HAP-1 (cell line): ENCODE data around the gene VKORC1.

Experiments
- DNase-seq, 2 experiments: peaks; one replicate each; pipeline ENCODE4 v3.0.0-alpha.2; 2016 to 2020; ENCODE audit warnings: low spot score in 2 of 2
- H3K27me3 ChIP-seq: fragments of 250-450 bp; sonication (Bioruptor Pico); 2 replicates; pipeline ENCODE4 v1.5.1; 2020; ENCODE audit warnings: low read depth, mild to moderate bottlenecking, moderate library complexity
- H3K36me3 ChIP-seq: fragments of 250-450 bp; sonication (Bioruptor Pico); replicated peaks from 2 replicates; pipeline ENCODE4 v1.5.1; 2020; ENCODE audit warnings: mild to moderate bottlenecking
- H3K4me1 ChIP-seq: fragments of 250-450 bp; sonication (Bioruptor Pico); 2 replicates; pipeline ENCODE4 v1.5.1; 2020; ENCODE audit warnings: mild to moderate bottlenecking
- H3K4me3 ChIP-seq: fragments of 250-450 bp; sonication (Bioruptor Pico); 2 replicates; pipeline ENCODE4 v1.5.1; 2020; ENCODE audit warnings: mild to moderate bottlenecking, moderate library complexity
- H3K9me3 ChIP-seq: fragments of 250-450 bp; sonication (Bioruptor Pico); 2 replicates; pipeline ENCODE4 v1.5.1; 2020; ENCODE audit warnings: mild to moderate bottlenecking, moderate library complexity
- in situ Hi-C: fragments of 300-500 bp; cut with MboI; formaldehyde crosslinking; loops from 3 replicates; pipeline ENCODE4 v1.14.3; 2020; ENCODE audit warnings: low sequenced_read_pairs, inconsistent platforms, mixed read lengths

VKORC1 gene

DNA sequence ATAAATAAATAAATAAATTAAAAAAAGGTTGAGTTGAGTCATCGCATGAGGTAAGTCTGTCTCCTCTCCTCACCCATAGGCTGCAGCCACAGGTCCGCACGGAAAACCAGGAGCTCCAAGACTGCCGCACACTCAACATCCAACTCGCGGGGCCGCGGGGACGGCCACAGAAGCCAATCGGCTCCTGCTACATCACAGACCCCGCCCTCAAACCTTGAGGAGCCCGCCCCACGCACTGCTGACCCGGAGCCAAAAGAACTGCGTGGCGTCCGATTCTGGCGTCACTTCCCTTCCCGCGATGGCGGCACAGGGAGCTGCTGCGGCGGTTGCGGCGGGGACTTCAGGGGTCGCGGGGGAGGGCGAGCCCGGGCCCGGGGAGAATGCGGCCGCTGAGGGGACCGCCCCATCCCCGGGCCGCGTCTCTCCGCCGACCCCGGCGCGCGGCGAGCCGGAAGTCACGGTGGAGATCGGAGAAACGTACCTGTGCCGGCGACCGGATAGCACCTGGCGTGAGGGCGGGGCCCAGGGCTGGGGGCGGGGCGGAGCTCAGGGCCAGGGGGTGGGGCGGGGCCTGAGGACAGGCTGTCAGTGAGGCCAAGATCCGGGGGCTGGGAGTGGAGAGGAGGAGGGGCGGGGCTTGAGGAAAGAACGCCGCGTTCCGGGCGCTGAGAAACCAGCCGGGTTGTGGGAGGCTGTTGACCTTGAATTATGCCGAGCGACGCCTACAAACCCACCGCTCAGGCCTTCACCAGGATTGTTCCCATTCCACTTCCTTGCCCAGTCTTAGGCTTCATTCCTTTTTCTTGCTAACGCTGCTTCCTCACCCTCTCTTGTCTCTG is 23.0 kb upstream of the VKORC1 start, which contains the start of gene KAT8:
Gene KAT8 (plus strand): TSS at position 281 of the 839 bp plus-strand sequence. CDS start 18 bp downstream, at position 299.
- peak within 1 kb of the TSS; percentile 64 for H3K4me3 ChIP-seq
- H3K27me3 ChIP-seq: no peaks in the 10 kb centered on the region
- H3K4me1 ChIP-seq: peaks cover 4% of the 10 kb centered on the region
- peak; percentile 98 to 99 for DNase-seq
- no peaks in the 10 kb centered on the region for H3K9me3 ChIP-seq
- in situ Hi-C loops: no loop called here
- H3K36me3 ChIP-seq: peaks cover 29% of the 10 kb centered on the region

DNA sequence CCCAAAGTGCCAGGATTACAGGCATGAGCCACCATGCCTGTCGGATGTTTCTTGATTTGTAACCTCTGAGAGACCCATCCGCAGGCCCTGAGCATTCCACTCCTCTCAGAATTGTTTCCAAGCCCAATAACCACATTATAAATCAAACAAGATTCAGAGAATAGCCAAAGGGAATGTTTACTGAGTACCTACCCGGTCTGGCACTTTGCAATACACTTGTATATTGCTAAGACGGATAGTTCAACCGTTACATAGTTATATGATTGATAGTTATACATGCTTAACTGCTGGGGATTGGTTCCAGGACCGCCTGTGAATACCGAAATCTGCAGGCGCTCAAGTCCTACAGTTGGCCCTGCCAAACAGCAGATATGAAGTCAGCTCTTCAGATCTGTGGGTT is 19.9 kb upstream of the VKORC1 start:
- Histone ChIP-seq H3K4me1 (peaks cover 4% of the 10 kb centered on the region), H3K9me3 (no peaks in the 10 kb centered on the region), H3K27me3 (no peaks in the 10 kb centered on the region), H3K36me3 (peaks cover 28% of the 10 kb centered on the region), H3K4me3 (no peak overlapping the region)
- no peak for DNase-seq
- in situ Hi-C loops: no loop called here

DNA sequence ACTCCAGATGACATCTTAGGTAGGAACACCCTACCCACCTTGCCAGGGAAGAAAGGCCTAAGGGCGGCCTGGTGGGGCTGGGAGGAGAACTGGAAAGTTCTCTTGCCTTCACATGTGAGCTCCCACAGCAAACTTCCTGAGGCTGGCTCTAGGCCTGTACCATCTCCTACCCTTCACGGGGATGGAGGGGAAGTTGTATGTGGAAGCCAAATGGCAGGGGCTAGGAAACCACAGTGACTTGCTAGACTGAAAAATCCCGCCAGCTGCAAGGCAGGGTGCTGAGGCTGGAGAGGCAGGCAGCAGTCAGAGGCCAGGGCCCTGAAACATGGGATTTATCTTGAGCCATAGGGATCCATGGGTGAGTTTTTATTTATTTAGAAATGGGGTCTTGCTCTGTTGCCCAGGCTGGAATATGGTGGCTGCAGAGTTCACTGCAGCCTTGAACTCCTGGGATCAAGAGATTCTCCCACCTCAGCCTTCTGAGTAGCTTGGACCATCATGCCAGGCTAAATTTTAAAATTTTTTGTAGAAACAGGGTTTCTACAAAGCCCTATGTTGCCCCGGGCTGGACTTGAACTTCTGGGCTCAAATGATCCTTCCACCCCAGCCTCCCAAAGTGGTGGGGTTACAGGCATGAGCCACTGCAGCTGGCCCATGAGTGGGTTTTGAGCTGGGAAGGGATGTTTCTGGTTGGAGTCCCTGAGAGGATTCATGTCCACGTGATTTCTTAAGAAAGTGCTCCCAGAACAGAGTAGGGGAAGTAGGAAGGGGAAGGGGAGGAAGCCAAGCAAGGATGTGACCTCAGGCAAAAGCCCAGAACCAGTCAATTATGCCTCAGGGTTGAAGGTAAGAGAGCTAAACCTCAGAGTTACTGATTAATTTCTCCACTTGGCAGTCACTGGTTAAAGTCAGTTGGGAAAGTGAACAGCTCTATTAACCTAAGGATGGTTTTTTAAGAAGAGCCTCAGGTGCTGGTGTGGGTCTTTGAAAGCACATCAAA is 18.8 kb upstream of the VKORC1 start:
- in situ Hi-C loops: no loop called here
- H3K36me3 ChIP-seq: peaks cover 27% of the 10 kb centered on the region
- no peak overlapping the region for H3K4me3 ChIP-seq
- peaks cover 5% of the 10 kb centered on the region for H3K4me1 ChIP-seq
- no peaks in the 10 kb centered on the region for H3K27me3 ChIP-seq
- no peaks in the 10 kb centered on the region for H3K9me3 ChIP-seq
- DNase-seq: no peak

DNA sequence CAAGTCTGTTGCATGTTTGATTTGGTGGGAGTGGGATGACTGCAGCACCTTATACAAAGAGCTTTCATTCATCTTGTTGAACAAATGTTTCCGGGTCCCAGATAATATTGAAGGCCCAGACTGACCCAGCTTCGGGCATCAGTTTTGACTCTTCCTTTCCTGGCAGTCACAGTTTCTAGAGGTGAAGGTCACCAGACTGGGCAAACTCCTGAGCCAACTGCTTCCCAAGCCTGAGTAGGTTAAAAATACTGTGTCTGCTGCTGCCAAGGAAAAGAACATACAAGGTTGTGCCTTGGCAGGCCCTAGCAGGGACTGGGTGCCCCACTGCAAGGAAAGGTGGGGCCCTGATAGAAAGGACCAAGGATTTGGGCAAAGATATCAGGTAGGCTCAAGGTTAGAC is 18.1 kb upstream of the VKORC1 start:
- H3K4me3 ChIP-seq: no peak overlapping the region
- peaks cover 6% of the 10 kb centered on the region for H3K4me1 ChIP-seq
- H3K36me3 ChIP-seq: peaks cover 27% of the 10 kb centered on the region
- no peaks in the 10 kb centered on the region for H3K27me3 ChIP-seq
- H3K9me3 ChIP-seq: no peaks in the 10 kb centered on the region
- no peak for DNase-seq
- in situ Hi-C loops: no loop called here

DNA sequence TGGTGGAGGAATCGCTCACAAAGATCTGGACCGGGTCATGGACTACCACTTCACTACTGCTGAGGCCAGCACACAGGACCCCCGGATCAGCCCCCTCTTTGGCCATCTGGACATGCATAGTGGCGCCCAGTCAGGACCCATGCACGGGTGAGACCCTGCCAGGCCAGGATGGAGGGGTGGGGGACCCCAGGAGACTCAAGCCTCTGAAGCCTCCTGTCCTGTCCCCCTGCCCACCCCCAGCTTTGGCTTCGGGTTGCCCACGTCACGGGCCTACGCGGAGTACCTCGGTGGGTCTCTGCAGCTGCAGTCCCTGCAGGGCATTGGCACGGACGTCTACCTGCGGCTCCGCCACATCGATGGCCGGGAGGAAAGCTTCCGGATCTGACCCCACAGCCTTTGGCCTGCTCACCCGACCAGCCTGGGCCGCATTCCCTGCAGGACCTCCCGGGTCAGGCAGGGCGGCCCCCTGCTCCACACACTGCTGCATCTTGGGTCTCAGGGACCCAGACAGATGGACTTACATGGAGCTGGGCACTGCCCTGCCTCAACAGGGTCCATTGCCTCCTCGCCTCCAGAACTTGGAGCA is 17.4 kb upstream of the VKORC1 start:
- no peaks in the 10 kb centered on the region for H3K9me3 ChIP-seq
- no peaks in the 10 kb centered on the region for H3K27me3 ChIP-seq
- DNase-seq: no peak
- peaks cover 10% of the 10 kb centered on the region for H3K4me1 ChIP-seq
- peaks cover 27% of the 10 kb centered on the region for H3K36me3 ChIP-seq
- no peak overlapping the region for H3K4me3 ChIP-seq
- in situ Hi-C loops: no loop called here

DNA sequence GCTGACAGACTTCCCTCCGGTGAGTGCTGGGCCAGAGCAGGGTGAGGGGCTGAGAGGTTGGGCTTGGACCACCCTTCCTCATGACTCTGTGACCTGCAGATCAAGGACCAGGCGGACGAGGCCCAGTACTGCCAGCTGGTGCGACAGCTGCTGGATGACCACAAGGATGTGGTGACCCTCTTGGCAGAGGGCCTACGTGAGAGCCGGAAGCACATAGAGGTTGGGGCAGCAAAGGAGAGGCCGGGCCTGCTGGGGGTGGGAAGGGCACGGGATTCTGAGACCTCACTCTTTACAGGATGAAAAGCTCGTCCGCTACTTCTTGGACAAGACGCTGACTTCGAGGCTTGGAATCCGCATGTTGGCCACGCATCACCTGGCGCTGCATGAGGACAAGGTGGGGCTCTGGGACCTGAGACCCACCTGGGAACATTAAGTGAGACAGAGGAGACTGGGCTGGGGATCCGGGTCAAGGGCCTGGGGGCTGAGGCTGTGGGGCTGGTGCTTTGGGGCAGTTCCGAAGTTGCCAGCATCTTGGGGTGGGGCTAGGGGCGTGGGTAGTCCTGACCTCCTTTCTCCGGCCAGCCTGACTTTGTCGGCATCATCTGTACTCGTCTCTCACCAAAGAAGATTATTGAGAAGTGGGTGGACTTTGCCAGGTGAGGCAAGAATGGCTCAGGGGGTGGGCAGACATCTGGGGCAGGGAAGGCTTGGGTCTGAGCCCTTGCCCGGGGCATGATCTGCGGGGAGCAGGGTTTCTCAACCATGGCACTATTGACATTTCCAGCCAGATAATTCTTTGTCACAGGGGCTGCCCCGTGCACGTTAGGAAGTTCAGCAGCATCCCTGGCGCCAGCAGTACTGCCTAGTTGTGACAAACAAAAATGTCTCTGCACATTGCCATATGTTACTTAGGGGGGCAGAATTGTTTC is 15.8 kb upstream of the VKORC1 start:
- Histone ChIP-seq H3K4me3 (no peak overlapping the region), H3K27me3 (no peaks in the 10 kb centered on the region), H3K36me3 (peaks cover 27% of the 10 kb centered on the region), H3K4me1 (peaks cover 14% of the 10 kb centered on the region), H3K9me3 (no peaks in the 10 kb centered on the region)
- in situ Hi-C loops: no loop called here
- DNase-seq: no peak

DNA sequence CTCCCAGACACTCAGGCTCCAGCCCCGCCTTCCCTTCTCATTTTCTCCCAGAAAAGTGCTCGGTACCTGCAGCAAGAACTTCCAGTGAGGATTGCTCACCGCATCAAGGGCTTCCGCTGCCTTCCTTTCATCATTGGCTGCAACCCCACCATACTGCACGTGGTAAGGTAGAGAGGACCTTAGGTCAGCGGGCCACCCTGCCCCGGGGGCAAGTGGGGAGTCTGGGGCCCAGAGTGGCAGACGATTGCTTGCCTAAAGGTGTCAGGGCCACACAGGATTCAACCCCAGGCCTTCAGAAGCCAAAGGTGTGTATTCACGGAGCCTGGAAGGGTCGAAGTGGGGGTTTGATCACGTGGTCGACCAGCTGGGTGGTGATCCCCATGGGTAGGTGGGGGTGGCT is 15.0 kb upstream of the VKORC1 start:
- Histone ChIP-seq H3K4me3 (no peak overlapping the region), H3K4me1 (peaks cover 14% of the 10 kb centered on the region), H3K36me3 (peaks cover 27% of the 10 kb centered on the region), H3K27me3 (no peaks in the 10 kb centered on the region), H3K9me3 (no peaks in the 10 kb centered on the region)
- in situ Hi-C loops: no loop called here
- no peak for DNase-seq

DNA sequence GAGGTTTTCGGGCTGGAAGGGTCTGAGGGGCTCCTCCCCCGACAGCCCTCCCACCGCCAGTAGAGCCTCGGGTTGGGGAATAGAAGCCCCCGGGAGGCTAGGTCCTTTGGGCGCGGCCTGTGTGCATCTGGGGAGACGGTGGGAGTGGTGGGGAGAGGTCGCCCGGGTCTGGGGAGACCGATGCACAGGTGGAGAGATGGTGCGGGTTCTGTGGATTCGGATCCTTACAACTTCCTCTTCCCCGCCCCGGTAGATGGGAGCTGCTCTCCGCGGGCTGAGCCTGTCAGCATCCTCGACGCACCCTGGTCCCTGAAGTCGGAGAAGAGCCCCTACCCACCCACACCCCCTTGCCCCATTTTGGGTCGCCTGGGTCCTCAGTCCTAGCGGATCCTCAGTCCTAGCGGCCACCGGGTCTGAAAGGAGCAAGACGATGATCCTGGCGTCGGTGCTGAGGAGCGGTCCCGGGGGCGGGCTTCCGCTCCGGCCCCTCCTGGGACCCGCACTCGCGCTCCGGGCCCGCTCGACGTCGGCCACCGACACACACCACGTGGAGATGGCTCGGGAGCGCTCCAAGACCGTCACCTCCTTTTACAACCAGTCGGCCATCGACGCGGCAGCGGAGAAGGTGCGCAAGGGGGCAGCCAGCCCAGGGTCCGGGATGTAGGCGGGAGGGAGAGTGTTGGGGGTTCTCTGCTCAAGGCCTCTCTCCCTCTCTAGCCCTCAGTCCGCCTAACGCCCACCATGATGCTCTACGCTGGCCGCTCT is 14.4 kb upstream of the VKORC1 start:
- H3K4me3 ChIP-seq: peak overlapping the region; percentile 80
- H3K9me3 ChIP-seq: no peaks in the 10 kb centered on the region
- peaks cover 27% of the 10 kb centered on the region for H3K36me3 ChIP-seq
- H3K4me1 ChIP-seq: peaks cover 14% of the 10 kb centered on the region
- DNase-seq: no peak
- H3K27me3 ChIP-seq: no peaks in the 10 kb centered on the region
- in situ Hi-C loops: no loop called here

DNA sequence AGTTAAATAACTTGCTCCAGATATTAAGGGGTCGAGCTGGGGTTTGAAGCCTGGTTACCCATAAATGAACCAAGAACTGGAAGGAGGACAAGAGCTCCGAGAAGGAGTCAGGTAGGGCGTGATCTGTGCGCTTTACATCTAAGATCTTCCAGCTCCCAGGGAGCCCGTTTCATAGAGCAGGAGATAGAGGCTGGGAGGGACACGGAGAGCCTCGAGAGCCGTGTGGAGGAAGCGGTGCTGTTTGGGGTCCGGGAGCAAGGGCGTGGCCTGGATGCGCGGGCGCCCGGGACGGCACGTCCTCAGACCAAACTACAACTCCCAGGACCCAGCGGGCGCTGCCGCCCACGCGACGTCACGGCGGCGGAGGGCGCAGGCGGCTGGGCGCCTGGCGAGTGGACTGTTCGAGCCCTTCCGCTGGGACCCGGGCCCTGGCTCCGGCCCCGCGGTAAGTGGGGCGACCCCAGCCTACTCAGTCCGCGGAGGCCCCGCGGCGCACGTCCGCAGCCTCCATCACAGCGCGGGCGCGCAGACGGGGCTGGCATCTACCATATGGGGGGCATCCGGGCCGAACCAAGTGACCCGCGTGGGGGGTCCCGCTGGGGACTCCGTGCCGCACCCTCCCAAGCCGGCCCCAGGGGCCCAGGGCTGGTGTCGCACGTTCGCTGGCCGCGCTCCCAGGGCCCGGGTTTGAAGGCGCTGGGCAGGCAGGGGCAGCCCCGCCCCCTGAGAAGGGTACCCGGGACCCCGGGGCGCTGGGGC is 13.6 kb upstream of the VKORC1 start, which contains the start of gene BCKDK:
Gene BCKDK (plus strand): TSS at position 352 of the 759 bp plus-strand sequence. CDS start 838 bp downstream, outside the sequence.
- peak within 1 kb of the TSS; percentile 80 for H3K4me3 ChIP-seq
- in situ Hi-C loops: no loop called here
- no peaks in the 10 kb centered on the region for H3K27me3 ChIP-seq
- H3K4me1 ChIP-seq: peaks cover 14% of the 10 kb centered on the region
- H3K36me3 ChIP-seq: peaks cover 27% of the 10 kb centered on the region
- DNase-seq: peak; percentile 77 to 88
- H3K9me3 ChIP-seq: no peaks in the 10 kb centered on the region

DNA sequence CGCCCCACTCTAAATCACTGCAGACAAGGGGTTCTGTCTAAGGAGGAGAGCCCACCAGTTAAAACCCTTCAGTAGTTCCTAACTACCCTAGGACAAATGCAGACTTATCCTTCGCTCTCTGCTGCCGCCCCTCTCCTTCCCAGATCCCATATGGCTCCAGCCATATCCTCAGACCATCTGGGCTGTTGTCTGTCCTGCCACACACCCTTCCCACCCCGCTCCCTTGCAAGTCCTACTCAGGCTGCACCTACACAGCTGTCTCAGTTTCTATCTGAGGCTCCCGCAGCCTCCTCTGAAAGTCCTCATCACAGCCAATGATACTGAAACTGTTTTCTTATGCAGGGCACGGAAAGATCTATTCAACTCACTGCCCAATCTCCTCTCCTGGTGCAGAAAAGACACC is 12.9 kb upstream of the VKORC1 start:
- in situ Hi-C loops: no loop called here
- no peak for DNase-seq
- Histone ChIP-seq H3K9me3 (no peaks in the 10 kb centered on the region), H3K4me3 (no peak overlapping the region; the same call in 1 of the 2 replicates), H3K4me1 (peaks cover 14% of the 10 kb centered on the region), H3K27me3 (no peaks in the 10 kb centered on the region), H3K36me3 (peaks cover 27% of the 10 kb centered on the region)

DNA sequence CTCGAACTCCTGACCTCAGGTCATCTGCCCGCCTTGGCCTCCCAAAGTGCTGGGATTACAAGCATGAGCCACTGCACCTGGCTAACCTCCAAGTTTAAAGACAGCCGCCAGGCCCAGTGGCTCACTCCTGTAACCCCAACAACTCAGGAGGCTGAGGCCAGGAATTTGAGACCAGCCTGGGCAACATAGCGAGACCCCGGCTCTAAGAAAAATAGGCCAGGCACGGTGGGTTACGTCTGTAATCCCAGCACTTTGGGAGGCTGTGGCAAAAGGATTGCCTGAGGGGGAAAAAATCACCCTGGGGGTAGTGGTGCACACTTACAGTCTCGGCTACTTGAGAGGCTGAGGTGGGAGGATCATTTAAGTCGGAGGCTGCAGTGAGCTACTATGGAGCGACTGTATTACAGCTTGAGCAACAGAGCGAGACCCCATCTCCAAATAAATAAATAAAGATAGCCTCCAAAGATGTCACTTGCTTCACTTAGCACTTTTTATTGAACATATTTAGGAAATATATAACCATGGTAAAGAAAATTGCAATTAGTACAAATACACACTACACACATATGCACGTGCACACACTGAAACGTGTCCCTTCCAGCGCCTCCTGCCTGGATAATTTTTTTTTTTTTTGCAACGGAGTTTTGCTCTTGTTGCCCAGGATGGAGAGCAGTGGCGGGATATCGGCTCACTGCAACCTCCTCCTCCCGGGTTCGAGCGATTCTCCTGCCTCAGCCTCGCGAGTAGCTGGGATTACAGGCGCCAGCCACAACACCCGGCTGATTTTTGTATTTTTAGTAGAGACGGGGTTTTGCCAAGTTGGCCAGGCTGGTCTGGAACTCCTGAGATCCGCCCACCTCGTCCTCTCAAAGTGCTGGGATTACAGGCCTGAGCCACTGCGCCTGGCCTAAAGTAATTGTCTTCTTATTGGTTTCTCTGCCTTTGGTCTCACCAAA is 12.2 kb upstream of the VKORC1 start:
- no peaks in the 10 kb centered on the region for H3K27me3 ChIP-seq
- no peak overlapping the region for H3K4me3 ChIP-seq
- in situ Hi-C loops: no loop called here
- H3K4me1 ChIP-seq: peaks cover 14% of the 10 kb centered on the region
- H3K9me3 ChIP-seq: no peaks in the 10 kb centered on the region
- peaks cover 21% of the 10 kb centered on the region for H3K36me3 ChIP-seq
- no peak for DNase-seq
